Breast epithelium (tissue), 3 donors: ENCODE data around the gene SLC36A4.
"Not testable (repeated sequence)": the region's sequence is repeated elsewhere in the genome, so short reads cannot be mapped to it uniquely, and the experiment has no call there.

Experiments used
- CTCF ChIP-seq, 3 donors: fragments of 450-650 bp; IDR thresholded peaks; one replicate each; pipeline ENCODE4 v1.5.1; 2016 to 2017; ENCODE audit warnings: antibody characterized with exemption in 3 of 3, mild to moderate bottlenecking in 3 of 3, moderate library complexity in 3 of 3
- POLR2A ChIP-seq: fragments of 450-650 bp; IDR thresholded peaks from one replicate; pipeline ENCODE4 v1.6.1; 2016; ENCODE audit warnings: antibody characterized with exemption, mild to moderate bottlenecking, moderate library complexity
- POLR2AphosphoS5 ChIP-seq, 3 donors: sonication (generic); formaldehyde crosslinking; IDR thresholded peaks; one replicate each; pipeline ENCODE4 v1.6.1; 2017; ENCODE audit warnings: antibody characterized with exemption in 3 of 3

- TF ChIP-seq CTCF (IDR thresholded peaks at IDR 0.05); POLR2AphosphoS5 (IDR thresholded peaks at IDR 0.05); POLR2A: not testable (repeated sequence)
These were observed 19.9 kb downstream of the SLC36A4 start for GRCh38 chr11:93177891-93178290.
